Dermis blood vessel endothelial cell (primary cell): ENCODE data around the gene PPP1CA. TPM values are rescaled to one million over a fixed set of nuclear protein-coding genes. Genes with fewer than 3 reads are reported as not detected.

Source experiments
- DNase-seq: peaks from one replicate; pipeline ENCODE4 v3.0.0; 2010
- total RNA-seq: library from RNA; depleted of rRNA; stranded (reverse); fragments of >200 nt; gene quantifications from 2 replicates; pipeline ENCODE4 v1.2.3, GENCODE V29; 2014

Gene PPP1CA
- total RNA-seq, result 297 and 318 TPM in 2 replicates

- peak; percentile 92 for DNase-seq
These were observed at the start of gene PPP1CA for GRCh38 chr11:67401495-67402191. PPP1CA (minus strand) TSS chr11:67401858; CDS start chr11:67401782, 76 bp downstream.

DNA sequence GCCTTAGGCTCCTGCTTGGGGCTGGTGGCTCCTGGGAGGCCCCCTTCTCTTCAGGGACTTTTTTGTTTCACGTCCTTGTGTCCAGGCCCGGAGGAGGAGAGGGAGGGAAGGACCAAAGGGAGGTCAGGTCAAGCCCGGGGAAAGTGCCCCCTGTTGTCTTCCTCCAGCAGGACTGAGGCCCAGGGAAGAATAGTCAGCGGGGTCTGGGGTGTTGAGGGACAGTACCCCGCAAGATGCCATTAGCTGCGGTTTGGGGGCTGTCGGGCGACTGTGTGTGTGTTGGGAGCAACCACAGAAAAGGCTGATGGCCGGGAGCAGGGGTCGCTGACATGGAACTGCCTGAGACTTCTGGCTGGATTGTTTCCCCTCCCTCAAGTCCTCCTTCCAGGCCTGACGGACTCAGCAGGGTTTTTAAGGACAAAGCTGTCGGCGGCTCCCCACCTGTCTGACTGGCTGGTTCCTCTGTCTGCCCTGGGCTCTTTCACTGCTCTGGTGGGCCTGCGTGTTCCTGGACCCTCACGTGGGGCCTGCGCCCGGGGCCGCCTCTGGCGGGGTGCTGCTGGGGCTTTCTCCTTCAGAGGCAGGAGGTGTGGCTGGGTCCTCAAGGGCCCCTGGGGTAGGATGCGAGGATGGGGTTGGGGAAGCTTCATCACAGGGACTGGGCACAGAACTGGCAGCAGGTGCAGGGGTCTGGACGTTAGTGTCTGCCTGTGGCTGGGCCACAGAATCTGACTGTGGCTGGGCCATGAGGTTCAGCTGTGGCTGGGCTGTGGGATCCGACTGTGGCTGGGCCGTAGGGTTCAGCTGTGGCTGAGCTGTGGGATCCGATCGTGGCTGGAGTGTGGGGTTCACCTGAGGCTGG lies 49.4 kb upstream of the PPP1CA start:
- DNase-seq, result no peak

- DNase-seq, result no peak
These were observed 47.6 kb upstream of the PPP1CA start for GRCh38 chr11:67449116-67449844.

DNA sequence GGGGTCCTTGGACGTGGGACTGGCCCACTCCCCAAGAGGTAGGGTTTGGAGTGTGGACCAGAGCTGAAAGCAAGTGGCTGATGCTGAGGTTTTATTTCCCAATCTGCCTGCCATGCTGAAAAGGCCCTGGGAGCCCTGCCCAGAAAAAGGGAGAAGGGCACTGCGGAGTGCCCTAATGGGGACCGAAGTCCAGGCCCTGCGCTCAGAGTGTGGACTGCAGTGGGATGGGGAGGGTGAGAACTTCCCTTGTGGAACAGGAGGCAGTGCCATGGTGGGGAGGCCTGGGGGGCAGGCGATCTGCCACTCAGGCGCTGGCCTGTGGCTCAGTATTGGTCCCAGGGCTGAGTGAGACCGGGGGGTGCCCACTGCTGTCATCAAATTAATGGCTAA lies 46.6 kb upstream of the PPP1CA start:
- no peak for DNase-seq

- no peak for DNase-seq
These were observed 43.9 kb upstream of the PPP1CA start for GRCh38 chr11:67445515-67445914.

DNA sequence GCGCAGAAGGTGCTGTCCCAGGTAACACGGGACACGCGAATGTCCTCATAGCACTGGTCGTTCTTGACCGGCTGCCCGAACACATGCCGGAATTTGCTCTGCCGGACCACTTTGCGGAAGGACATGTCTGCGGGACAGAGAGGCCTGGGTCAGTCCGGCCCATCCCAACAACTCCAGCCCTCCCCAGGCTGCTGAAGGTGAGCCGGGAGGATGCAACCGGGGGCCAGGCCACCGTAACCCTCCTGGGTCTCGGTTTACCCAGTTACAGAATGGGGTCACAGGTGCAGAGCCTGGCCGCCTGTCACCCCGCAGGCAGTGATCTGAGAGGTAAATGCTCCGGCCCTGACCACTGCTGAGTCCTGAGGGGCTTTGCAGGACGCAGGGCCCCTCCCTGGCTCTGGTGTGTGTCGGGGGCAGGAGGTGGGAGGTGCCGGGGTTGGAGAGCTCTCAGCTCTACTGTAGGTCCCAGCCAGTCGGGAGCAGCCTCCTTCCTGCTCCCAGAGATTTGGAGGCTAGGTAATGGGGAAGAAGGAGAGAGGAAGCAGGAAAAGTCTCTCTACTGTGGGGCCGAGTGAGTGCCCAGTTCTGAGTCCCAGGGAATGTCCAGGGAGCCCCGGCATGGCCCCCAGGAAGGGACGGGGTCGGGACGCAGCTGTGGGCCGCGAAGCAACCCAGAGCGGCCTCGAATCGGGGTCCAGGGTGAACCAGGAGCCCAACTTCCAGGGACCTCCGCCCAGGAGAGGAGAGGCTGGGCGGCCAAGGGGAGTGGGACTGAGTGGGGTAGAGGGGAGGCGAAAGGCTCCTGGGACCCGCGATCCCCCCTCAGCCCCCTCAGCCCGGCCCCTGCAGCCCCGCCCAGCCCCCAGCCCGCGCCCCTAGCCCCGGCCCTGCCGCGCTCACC lies 41.1 kb upstream of the PPP1CA start:
- DNase-seq, result peak; percentile 34

DNA sequence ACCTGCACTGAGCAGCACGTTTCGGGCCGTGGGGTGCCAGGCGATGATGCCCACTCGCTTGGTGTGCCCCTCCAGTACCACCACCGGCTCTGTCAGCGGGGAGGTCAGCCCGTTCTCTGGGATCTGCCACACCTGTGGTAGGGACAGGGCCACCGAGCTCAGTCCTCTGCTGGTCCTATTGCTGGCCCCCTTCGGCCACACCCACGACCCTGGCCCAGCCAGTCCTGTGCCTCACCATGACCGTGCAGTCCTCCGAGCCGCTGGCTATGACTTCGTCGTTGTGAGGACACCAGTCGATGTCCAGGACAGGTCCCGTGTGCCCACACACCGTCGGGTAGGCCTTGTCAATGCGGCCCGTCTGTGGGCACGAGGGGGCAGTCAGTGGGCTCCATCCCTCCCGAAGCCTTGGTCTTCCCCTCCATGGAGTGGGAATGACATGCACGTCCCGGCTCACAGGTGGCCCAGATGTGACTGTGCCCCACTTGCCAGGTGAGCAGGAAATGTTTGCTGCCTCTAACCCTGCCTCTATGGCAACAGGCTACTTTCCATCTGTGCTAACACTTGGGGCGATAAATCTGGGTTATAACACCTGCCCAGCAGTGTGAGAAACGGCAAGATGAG lies 40.2 kb upstream of the PPP1CA start:
- DNase-seq, result no peak

GRCh38 chr11:67441098-67441563 lies 39.5 kb upstream of the PPP1CA start:
- DNase-seq, result no peak

DNA sequence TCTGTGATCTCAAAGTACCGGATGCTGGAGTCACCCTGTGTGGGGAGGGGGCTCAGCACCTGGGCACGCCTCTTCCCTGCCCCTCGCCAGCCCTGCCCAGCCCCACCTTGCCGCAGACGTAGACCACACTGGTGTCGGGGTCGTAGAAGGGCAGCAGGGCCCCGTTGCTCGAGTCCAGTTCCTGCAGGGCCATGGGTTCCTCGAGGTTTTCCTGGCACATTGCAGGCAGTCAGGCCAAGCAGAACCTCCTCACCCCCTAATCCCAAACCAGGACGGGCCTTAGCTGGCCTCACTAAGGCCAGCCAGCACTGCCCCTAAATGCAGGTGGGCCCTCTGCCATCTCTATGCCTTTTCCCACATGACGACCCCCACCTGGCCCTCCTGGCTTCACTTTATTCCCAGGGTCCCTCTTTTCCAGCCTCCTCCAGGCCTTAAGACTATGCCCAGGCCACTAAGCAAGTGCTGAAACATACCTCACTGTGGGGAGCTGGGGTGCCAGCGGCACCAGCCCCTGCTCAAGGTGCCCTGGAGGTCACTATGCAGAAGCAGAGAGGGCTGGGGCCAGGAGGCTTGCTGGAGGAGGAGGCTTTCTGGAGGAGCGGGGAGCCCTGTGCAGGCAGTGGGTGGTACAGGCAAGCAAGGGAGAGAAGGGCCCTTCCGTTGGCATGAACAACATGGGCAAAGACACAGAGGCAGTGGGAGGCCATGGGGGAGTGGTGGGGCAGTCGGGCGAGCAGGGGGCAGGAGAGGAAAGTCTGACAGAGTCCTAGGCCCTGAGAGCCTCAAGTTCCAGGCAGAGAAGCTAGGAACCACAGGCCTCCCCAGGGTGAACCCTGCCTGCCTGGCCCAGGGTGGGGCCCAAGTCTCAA lies 38.8 kb upstream of the PPP1CA start:
- DNase-seq, result no peak

GRCh38 chr11:67439321-67440228 lies 37.9 kb upstream of the PPP1CA start:
- DNase-seq, result peak; percentile 52

GRCh38 chr11:67438158-67438902 lies 36.7 kb upstream of the PPP1CA start:
- no peak for DNase-seq

DNA sequence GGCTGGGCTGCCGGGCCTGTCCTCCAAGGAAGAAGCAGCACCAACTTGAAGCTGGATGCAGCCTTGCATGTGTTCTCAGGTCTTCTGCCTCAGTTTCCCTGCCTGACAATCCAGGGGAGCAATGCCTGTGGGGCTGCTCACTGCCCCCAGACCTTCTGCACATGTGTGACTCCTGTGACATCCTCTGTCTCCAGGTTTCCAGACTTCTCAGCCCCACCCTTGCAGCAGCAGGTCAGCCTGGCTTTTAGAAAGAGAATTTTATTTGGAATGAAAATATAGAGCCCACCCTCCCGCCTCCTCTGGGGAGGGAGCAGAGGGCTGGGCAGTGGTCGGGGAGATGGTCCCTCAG lies 36.1 kb upstream of the PPP1CA start:
- DNase-seq, result no peak

DNA sequence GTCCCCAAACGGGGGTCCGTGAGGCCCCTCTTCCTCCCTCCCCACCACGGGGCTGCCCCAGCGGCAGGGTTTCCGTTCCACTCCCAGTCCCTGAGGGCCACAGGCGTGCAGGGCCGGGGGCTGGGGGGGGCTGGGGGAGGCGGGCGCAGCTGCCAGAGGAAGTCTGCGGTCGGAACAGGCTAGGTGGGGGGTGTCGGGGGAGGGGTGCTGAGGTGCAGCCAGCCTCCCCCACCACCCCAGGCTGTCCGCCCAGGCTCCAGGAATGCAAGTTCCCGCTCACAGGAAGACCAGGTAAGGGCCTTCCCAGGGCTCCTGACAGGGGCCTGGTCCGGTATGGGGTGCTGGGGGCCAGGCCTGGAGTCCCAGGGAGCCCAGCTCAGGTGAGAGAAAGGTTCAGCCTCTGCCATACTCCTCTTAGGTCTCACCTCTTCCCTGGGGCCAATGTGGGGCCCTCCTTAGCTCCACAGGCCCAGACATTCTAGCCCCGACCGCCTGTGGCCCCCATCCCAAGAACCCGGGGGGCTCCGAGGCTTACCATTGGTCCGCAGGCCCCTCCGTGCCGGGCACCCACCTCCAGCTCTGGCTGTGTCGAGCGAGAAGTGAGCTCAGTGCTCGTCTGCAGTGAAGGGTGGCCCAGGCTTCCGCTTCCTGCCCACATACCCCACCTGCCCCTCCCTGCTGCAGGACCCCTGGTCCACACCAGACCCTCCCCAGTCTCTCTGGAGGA lies 35.6 kb upstream of the PPP1CA start, which contains the start of gene PTPRCAP:
Gene PTPRCAP, minus strand, starts transcription at position 601 of the 727 bp plus-strand sequence. Its CDS starts 63 bp downstream, at position 538.
- no peak for DNase-seq

GRCh38 chr11:67436459-67437081 lies 34.9 kb upstream of the PPP1CA start:
- DNase-seq, result no peak

DNA sequence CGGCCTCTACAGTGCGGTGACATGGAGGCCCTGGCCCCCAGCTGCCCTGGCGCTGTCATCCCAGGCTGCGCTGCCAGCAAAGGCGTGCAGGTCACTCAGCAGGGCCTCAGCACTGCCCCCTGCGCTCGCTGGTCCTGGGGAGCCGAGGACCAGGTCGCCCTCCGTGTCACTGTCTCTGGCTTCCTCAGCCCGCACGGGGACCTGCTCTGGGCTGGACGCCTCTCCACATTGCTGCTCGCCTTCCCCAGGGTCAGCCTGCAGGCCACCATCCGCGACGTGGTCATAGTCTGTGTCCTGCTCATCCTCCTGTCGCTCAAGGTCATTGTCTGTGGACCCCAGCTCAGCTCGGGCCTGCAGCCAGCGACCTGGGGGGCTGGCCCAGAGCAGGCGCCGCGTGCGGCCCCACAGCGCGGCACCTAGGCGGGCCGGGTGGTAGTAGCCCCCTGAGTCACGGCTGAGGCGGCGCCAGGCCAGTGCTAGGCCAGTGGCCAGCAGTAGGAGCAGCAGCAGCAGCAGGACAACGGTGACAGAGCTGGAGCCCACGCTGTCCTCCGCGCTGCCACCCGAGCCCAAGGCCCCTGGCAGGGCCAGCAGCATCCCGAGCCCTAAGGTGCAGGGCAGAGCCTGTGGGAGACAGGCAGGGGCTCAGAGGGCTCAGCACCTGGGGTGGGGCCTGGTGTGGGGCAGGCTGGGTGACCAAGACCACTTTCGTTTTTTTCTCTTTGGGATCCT lies 34.2 kb upstream of the PPP1CA start:
- no peak for DNase-seq

- DNase-seq, result no peak
These were observed 33.5 kb upstream of the PPP1CA start for GRCh38 chr11:67435031-67435726.
